Activated CD8-positive, alpha-beta T cell treated with anti-CD3 and anti-CD28 coated beads for 36 hours (primary cell): Measurements from ENCODE around the gene PHLPP2. TPM values are rescaled to one million over a fixed set of nuclear protein-coding genes. Genes with fewer than 3 reads are reported as not detected.

Source experiments
- ATAC-seq: fragments of 200-7000 bp; cut with Tn5 transposase; one replicate; pipeline ENCODE4 v1.10.0; 2021; ENCODE audit warnings: mild to moderate bottlenecking, moderate library complexity
- CTCF ChIA-PET: fragments of 350-600 bp; sonication (Branson Sonifier 250); formaldehyde crosslinking; loops from one replicate; lab custom pipeline; 2021; ENCODE audit warnings: antibody characterized with exemption; lab: Charles Lee
- POLR2A ChIA-PET: fragments of 350-600 bp; sonication (Branson Sonifier 250); formaldehyde crosslinking; loops from one replicate; lab custom pipeline; 2021; ENCODE audit warnings: antibody characterized with exemption; lab: Charles Lee
- DNase-seq: peaks from one replicate; pipeline ENCODE4 v3.0.0-alpha.2; 2020
- H3K27ac Mint-ChIP-seq: one replicate; pipeline ENCODE4 v1.8.0; 2021; ENCODE audit warnings: mild to moderate bottlenecking, mixed read lengths
- H3K27me3 Mint-ChIP-seq: one replicate; pipeline ENCODE4 v1.8.0; 2021; ENCODE audit warnings: mixed read lengths
- H3K36me3 Mint-ChIP-seq: one replicate; pipeline ENCODE4 v1.8.0; 2021; ENCODE audit warnings: low read depth, mixed read lengths
- H3K4me1 Mint-ChIP-seq: one replicate; pipeline ENCODE4 v1.8.0; 2021; ENCODE audit warnings: low read depth, mixed read lengths
- H3K4me3 Mint-ChIP-seq: one replicate; pipeline ENCODE4 v1.8.0; 2021; ENCODE audit warnings: mild to moderate bottlenecking, moderate library complexity, mixed read lengths
- H3K9me3 Mint-ChIP-seq: one replicate; pipeline ENCODE4 v1.8.0; 2021; ENCODE audit warnings: mixed read lengths
- CTCF ChIP-seq: fragments of 200-600 bp; IDR thresholded peaks from one replicate; pipeline ENCODE4 v1.8.0; 2022; ENCODE audit warnings: antibody characterized with exemption, mild to moderate bottlenecking
- intact Hi-C: fragments of 100-400 bp; cut with micrococcal nuclease; formaldehyde crosslinking; loops from one replicate; pipeline ENCODE4 v1.10.0; 2022
- total RNA-seq, 2 experiments: library from RNA; stranded (reverse); gene quantifications; one replicate each; pipeline ENCODE4 v1.2.3, GENCODE V29; 2021

PHLPP2 gene
- total RNA-seq, 2 experiments from 2014 or later, result 7.2 to 7.4 TPM

- intact Hi-C loops, result no loop called here
- no peaks in the 10 kb centered on the region for H3K27me3 Mint-ChIP-seq
- H3K27ac Mint-ChIP-seq, result no peak overlapping the region
- H3K36me3 Mint-ChIP-seq, result peaks cover 18% of the 10 kb centered on the region
- no peak for TF ChIP-seq CTCF
- POLR2A ChIA-PET, result no interaction called here
- CTCF ChIA-PET, result no interaction called here
- DNase-seq (no peak), ATAC-seq (no peak)
- no peaks in the 10 kb centered on the region for H3K9me3 Mint-ChIP-seq
- H3K4me3 Mint-ChIP-seq, result no peak overlapping the region
- H3K4me1 Mint-ChIP-seq, result no peaks in the 10 kb centered on the region
Observed at GRCh38 chr16:71672803-71673581, 51.5 kb downstream of the PHLPP2 start.

- POLR2A ChIA-PET, result no interaction called here
- intact Hi-C loops, result no loop called here
- CTCF ChIA-PET, result no interaction called here
- no peak overlapping the region for H3K27ac Mint-ChIP-seq
- ATAC-seq (no peak), DNase-seq (no peak)
- H3K4me1 Mint-ChIP-seq, result no peaks in the 10 kb centered on the region
- H3K9me3 Mint-ChIP-seq, result no peaks in the 10 kb centered on the region
- no peaks in the 10 kb centered on the region for H3K27me3 Mint-ChIP-seq
- no peak for TF ChIP-seq CTCF
- H3K36me3 Mint-ChIP-seq, result peaks cover 22% of the 10 kb centered on the region
- H3K4me3 Mint-ChIP-seq, result no peak overlapping the region
Observed at GRCh38 chr16:71672125-71672524, 52.4 kb downstream of the PHLPP2 start.

GRCh38 chr16:71671165-71671564, 53.3 kb downstream of the PHLPP2 start:
- ATAC-seq, result no peak
- TF ChIP-seq CTCF, result no peak
- Mint-ChIP-seq H3K27ac (no peak overlapping the region), H3K36me3 (peaks cover 22% of the 10 kb centered on the region), H3K27me3 (no peaks in the 10 kb centered on the region), H3K4me1 (no peaks in the 10 kb centered on the region), H3K4me3 (no peak overlapping the region), H3K9me3 (no peaks in the 10 kb centered on the region)
- intact Hi-C loops, result no loop called here
- DNase-seq, result no peak
- ChIA-PET CTCF (interaction anchor here (0.9 kb wide), 1 partner anchor 290 kb away, joined by 4 read pairs; no protein-coding TSS in a partner anchor), POLR2A (interaction anchor here (0.6 kb wide), 1 partner anchor 867 kb away, joined by 3 read pairs; no protein-coding TSS in a partner anchor)

- ChIA-PET POLR2A (interaction anchor here (0.6 kb wide), 1 partner anchor 868 kb away, joined by 3 read pairs; no protein-coding TSS in a partner anchor), CTCF (interaction anchor here (0.9 to 1.2 kb wide), 2 partner anchors 60 to 291 kb away, joined by 3 to 4 read pairs; no protein-coding TSS in a partner anchor)
- TF ChIP-seq CTCF, result no peak
- Mint-ChIP-seq H3K27ac (no peak overlapping the region), H3K27me3 (no peaks in the 10 kb centered on the region), H3K4me1 (no peaks in the 10 kb centered on the region), H3K36me3 (peaks cover 19% of the 10 kb centered on the region), H3K9me3 (no peaks in the 10 kb centered on the region), H3K4me3 (no peak overlapping the region)
- no peak for ATAC-seq
- intact Hi-C loops, result no loop called here
- no peak for DNase-seq
Observed at GRCh38 chr16:71670537-71670936, 54.0 kb downstream of the PHLPP2 start.

DNA sequence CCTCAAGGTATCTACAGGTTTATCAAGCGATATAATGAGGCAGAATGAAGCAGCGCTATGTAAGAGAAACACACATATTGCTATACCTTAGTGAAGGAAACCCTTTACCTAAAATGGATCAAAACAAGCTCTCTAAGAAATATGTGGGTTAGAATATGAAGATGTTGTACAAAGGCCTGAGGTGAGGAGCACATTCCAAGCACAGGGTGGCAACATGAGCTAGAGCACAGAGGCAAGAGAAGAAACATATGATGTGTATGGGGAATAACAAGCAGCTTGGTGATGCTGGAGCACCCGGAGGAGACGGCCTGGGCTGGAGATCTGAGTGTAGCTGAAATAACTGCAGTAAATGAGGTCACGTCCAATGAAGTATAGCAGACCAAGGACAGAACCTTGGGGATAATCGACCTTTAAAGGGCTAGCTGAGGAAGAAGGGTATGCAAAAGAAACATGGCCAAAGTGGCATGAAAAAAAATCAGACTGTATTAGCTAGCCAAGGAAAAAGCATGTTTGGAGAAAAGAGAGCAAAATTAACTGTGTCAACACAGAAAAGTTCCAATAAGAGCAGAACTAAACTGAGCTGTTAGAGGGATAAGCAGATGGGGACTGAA, 54.5 kb downstream of the PHLPP2 start:
- Mint-ChIP-seq H3K4me3 (no peak overlapping the region), H3K9me3 (no peaks in the 10 kb centered on the region), H3K27ac (no peak overlapping the region), H3K36me3 (peaks cover 16% of the 10 kb centered on the region), H3K27me3 (no peaks in the 10 kb centered on the region), H3K4me1 (no peaks in the 10 kb centered on the region)
- TF ChIP-seq CTCF, result no peak
- intact Hi-C loops, result no loop called here
- no peak for DNase-seq
- no peak for ATAC-seq
- ChIA-PET POLR2A (interaction anchor here (0.9 kb wide), 1 partner anchor 10 kb away, joined by 3 read pairs; no protein-coding TSS in a partner anchor), CTCF (interaction anchor here (0.9 to 1.2 kb wide), 2 partner anchors 59 to 292 kb away, joined by 3 to 4 read pairs; no protein-coding TSS in a partner anchor)
